Activated gamma-delta T cell (primary cell): ENCODE measurements around the gene DCAF15.

ENCODE experiments used
- DNase-seq: peaks from one replicate; lab custom pipeline; 2025; lab: John Stamatoyannopoulos, UW

DCAF15 gene

GRCh38 chr19:13995017-13995728 is 42.9 kb downstream of the DCAF15 start:
- DNase-seq, result no peak

GRCh38 chr19:13995878-13996765 is 43.8 kb downstream of the DCAF15 start:
- DNase-seq, result no peak

- no peak for DNase-seq
These were observed 44.8 kb downstream of the DCAF15 start for GRCh38 chr19:13996928-13997630.

DNA sequence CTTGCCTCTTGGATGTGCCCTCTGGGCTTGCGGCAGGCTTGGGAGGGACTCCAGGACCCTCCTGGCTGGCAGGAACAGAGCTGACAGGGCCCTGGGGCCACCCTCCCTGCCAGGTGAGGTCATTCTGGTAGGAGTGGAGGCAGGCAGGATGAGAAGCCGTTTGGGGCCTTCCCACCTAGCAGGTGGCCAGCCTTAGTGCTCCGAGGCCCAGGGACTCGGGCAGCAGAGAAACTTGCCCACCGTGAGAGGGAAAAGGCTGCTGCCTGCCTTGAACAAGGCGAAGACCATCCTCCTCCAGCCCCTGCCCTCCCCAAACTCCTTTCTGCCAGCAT is 45.3 kb downstream of the DCAF15 start:
- DNase-seq, result no peak

DNA sequence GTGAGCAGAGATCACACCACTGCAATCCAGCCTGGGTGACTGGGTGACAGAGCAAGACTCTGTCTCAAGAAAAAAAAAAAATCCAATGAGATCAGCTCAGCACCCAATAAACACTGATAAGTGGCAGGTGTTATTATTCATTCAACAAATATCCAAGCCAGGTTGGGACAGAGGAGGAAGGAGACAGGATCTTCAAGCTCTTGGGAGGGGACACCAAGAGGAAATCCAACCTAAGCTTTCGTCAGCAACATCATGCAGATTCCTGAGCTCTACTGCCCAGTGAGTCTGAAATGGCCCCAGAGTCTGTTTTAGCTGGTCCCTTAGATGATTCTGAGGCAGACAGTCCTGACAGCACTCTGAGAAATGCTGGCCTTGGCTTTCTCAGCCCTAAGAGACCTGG is 46.1 kb downstream of the DCAF15 start:
- DNase-seq, result no peak

DNA sequence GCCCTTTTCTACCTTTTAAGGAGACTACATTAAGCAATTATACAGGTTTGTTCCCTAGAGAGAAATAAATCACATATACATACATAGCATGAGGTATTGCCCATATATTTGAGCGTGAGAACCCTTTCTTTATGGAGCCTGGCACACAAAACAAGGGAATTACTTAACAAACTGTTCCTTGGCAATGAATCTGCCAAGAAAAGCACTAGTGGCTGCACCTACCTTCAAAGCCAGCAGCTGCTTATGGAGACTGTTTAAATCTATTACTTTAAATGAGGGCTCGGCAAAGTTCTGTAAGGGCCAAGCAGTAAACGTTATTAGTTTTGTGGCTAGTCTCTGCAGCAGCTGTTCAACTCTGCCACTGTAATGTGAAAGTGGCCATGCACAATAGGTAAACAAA is 46.8 kb downstream of the DCAF15 start:
- no peak for DNase-seq

DNA sequence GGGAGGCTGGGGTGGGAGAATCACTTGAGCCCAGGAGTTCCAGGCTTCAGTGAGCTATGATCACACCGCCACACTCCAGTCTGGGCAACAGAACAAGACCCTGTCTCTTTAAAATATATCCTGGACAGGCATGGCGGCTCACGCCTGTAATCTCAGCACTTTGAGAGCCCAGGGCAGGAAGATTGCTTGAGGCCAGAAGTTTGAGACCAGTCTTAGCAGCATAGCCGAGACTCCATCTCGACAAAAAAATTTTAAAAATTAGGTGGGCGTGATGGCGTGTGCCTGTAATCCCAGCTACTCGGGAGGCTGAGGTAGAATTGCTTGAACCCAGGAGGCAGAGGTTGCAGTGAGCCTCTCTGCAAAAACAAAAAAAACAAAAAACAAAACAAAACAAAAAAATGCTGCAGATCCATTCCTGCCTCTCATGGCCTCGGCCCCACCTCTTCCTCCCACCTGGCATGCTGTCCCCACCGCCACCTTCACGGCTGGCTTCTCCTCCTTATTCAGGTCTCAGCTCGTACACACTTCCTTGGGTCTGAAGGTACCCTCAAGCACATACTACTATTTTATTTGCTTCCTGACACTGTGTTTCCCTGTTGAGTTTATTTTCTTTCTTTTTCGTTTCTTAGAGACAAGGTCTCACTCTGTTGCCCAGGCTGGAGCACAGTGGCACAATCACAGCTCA is 48.5 kb downstream of the DCAF15 start:
- DNase-seq, result no peak

DNA sequence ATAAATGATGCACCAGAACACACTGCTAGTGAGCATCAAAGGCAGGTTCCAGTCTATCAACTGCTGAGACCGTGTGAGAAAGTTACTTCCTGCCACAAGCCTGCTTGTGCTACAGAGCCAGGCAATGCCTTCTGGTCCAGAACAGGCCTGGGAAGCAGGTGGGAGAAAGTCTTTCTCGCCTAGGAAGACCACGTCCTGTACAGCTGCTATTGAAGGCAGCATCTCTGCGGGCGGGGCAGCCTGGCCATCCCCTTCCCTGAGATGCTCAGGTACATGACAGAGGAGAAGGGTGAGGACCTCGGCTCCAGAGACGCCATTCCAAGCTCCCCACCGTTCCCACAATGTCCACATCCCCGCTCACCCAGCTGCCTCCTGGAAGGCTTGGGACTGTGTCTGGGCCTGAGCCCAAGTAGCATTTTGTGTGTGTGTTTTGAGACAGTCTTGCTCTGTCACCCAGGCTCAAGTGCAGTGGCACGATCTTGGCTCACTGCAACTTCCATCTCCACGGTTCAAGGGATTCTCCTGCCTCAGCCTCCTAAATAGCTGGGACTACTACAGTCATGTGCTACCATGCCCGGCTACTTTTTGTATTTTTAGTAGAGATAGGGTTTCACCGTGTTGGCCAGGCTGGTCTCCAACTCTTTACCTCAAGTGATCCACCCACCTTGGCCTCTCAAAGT is 50.4 kb downstream of the DCAF15 start:
- DNase-seq, result no peak

DNA sequence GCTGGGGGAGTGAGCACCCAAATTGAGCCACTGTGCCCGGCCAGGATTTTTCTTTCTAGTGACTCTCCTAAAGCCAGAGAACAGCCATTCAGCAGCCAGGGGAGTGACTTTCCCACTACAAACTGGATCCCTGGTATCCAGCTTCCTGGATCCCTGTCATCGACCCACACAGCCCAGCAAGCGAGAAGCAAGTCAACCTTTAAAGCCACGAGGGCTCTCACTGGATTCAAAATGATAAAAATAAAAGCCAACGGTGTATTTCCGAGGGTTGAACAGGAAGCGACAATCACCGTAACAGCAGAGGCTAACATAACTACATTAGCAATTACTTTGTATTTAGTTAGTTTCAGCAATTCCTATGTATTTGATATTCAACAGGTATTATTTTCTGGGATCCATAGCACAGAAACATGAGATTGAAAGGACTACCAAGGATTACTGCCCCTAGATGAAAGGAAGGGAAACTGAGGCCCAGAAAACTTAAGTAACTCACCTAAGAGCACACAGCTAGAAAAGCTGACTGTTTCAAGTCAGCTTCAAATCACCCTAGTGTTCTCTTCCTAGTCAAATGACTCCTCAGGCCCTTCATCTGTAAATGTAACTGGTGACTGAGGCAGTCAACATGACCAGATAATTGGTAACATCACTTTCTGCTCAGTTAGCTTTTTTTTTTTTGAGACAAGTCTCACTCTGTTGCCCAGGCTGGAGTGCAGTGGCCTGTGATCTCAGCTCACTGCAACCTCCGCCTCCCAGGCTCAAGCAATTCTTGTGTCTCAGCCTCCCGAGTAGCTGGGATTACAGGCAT is 51.1 kb downstream of the DCAF15 start:
- no peak for DNase-seq

- no peak for DNase-seq
These were observed 52.5 kb downstream of the DCAF15 start for GRCh38 chr19:14004619-14005348.

- peak; percentile 89 for DNase-seq
These were observed 53.2 kb downstream of the DCAF15 start for GRCh38 chr19:14005349-14006084.

DNA sequence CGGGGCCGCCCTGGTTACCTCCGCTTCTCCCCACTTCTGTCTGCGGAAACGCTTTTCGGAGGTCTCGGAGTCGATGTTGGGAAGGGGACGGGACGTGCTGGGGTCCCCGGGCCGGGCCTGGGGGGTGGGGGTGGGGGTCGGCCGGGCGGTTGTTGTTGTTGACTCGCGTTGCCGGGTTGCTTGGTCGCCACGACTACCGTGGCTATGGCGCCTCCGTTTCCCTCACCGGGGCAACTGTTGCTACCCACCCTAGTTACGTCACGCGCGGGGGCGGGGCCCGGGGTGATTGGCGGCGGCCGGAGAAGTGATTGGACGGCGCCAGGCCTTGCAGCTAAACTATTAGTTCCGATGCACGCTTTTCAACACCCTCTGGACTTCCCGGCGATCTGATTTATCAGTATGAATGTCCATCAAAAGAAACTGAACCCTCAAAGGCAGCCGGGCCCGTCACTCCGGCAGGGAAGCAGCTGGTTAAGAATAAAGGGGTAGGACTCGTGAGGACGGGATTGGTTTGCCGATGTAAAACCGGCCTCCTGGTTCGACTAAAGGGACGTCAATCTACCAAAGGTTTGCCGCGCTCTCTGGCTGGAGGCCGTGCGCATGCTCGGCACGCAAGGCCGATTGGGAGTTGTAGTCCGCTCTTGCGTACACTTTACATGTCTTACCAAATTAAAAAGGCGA is 53.9 kb downstream of the DCAF15 start, which contains the start of gene RFX1:
Gene RFX1 (minus strand): TSS at position 236 of the 681 bp plus-strand sequence. CDS start 12,477 bp downstream, outside the sequence.
- peak; percentile 99 for DNase-seq

- no peak for DNase-seq
These were observed 54.7 kb downstream of the DCAF15 start for GRCh38 chr19:14006766-14007562.
